Mesendoderm (in vitro differentiated cells): ENCODE measurements around the gene TCFL5.
A peak's percentile ranks its signal among the peaks of the same experiment; 100 is the strongest.

ENCODE experiments used
- DNase-seq: peaks from one replicate; pipeline ENCODE4 v3.0.0; 2013
- H2AK5ac ChIP-seq: 2 replicates; pipeline ENCODE4 v1.6.1; 2013; ENCODE audit warnings: low read length, inconsistent platforms
- H2BK120ac ChIP-seq: 2 replicates; pipeline ENCODE4 v1.6.1; 2013; ENCODE audit warnings: low read depth, mild to moderate bottlenecking, low read length, moderate library complexity, mixed read lengths
- H2BK15ac ChIP-seq: replicated peaks from 2 replicates; pipeline ENCODE4 v1.6.1; 2013; ENCODE audit warnings: low read depth, mild to moderate bottlenecking, moderate library complexity
- H2BK5ac ChIP-seq: 2 replicates; pipeline ENCODE4 v1.6.1; 2013; ENCODE audit warnings: low read length, inconsistent platforms
- H3K18ac ChIP-seq: 2 replicates; pipeline ENCODE4 v1.6.1; 2013; ENCODE audit warnings: mild to moderate bottlenecking, low read length, mixed read lengths
- H3K23ac ChIP-seq: one replicate; pipeline ENCODE4 v1.6.1; 2013; ENCODE audit warnings: low read length
- H3K27ac ChIP-seq: 2 replicates; pipeline ENCODE4 v1.5.1; 2013; ENCODE audit warnings: low read depth, mild to moderate bottlenecking, inconsistent platforms, low read length, moderate library complexity
- H3K27me3 ChIP-seq: 2 replicates; pipeline ENCODE4 v1.6.1; 2013; ENCODE audit warnings: low read length, control low read depth, mild to moderate bottlenecking, inconsistent platforms; ENCODE audit not compliant: insufficient read depth, poor library complexity
- H3K36me3 ChIP-seq: 2 replicates; pipeline ENCODE4 v1.6.1; 2013; ENCODE audit warnings: low read length, inconsistent platforms; ENCODE audit not compliant: control insufficient read depth, insufficient read depth
- H3K4ac ChIP-seq: one replicate; pipeline ENCODE4 v1.6.1; 2013; ENCODE audit warnings: low read depth, mild to moderate bottlenecking, low read length, moderate library complexity
- H3K4me1 ChIP-seq: 2 replicates; pipeline ENCODE4 v1.6.1; 2013; ENCODE audit warnings: low read depth, low read length, inconsistent platforms; ENCODE audit not compliant: control insufficient read depth
- H3K4me2 ChIP-seq: 2 replicates; pipeline ENCODE4 v1.6.1; 2013; ENCODE audit warnings: low read length
- H3K4me3 ChIP-seq: 2 replicates; pipeline ENCODE4 v1.5.1; 2013; ENCODE audit warnings: mild to moderate bottlenecking, low read length
- H3K56ac ChIP-seq: one replicate; pipeline ENCODE4 v1.6.1; 2013; ENCODE audit warnings: low read length
- H3K79me1 ChIP-seq: 2 replicates; pipeline ENCODE4 v1.6.1; 2013; ENCODE audit warnings: low read length, inconsistent platforms
- H3K79me2 ChIP-seq: 2 replicates; pipeline ENCODE4 v1.6.1; 2013; ENCODE audit warnings: mild to moderate bottlenecking, low read length; ENCODE audit not compliant: control insufficient read depth, insufficient read depth
- H3K9ac ChIP-seq: 2 replicates; pipeline ENCODE4 v1.6.1; 2013; ENCODE audit warnings: low read length, inconsistent platforms
- H4K5ac ChIP-seq: one replicate; pipeline ENCODE4 v1.6.1; 2013; ENCODE audit warnings: low read length
- H4K8ac ChIP-seq: one replicate; pipeline ENCODE4 v1.6.1; 2013; ENCODE audit warnings: low read depth, mild to moderate bottlenecking, control low read depth, low read length, moderate library complexity
- WGBS: extraction: QIAGEN DNeasy Blood & Tissue Kit; methylation state at CpG from one replicate; pipeline ENCODE4 v1.1.7; 2013; ENCODE audit warnings: low lambda C conversion rate, missing lambda C conversion rate; ENCODE audit not compliant: insufficient coverage; ENCODE audit errors: extremely low coverage; 5-methylcytosine and 5-hydroxymethylcytosine counted together

TCFL5 gene

DNA sequence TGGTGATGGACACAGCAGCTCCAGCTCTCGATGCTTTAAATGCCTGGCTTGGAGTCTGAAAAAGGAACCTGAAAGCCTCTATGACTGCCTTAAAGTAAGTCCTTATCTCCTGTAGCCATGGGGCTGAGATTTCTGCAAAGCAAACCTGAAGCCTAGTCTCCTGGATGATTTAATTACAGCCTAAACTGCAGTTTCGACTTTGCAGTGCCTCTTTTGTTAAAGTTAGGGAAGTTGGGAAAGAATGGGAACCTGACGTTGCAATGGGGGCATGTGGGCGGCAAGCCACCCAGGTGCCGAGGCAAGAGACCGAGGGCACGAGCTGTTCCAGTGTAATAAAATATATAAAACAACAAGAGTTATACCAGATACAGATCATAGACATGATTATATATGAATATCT, 11.7 kb upstream of the TCFL5 start:
- Histone ChIP-seq H2BK15ac (no peak overlapping the region), H3K79me1 (no peaks in the 10 kb centered on the region), H3K4me2 (no peak overlapping the region), H3K36me3 (no peaks in the 10 kb centered on the region), H3K56ac (no peak overlapping the region), H3K9ac (no peak overlapping the region), H3K27me3 (no peaks in the 10 kb centered on the region), H3K4me1 (no peaks in the 10 kb centered on the region), H2AK5ac (no peak overlapping the region), H3K27ac (no peak overlapping the region), H3K23ac (no peak overlapping the region), H3K4me3 (no peak overlapping the region), H4K8ac (no peak overlapping the region), H2BK120ac (no peak overlapping the region), H3K18ac (no peak overlapping the region), H2BK5ac (no peak overlapping the region), H3K4ac (no peak overlapping the region), H3K79me2 (no peaks in the 10 kb centered on the region), H4K5ac (no peak overlapping the region)
- no CpG with 5 or more reads among the region's 7 CpGs for WGBS
- no peak for DNase-seq

DNA sequence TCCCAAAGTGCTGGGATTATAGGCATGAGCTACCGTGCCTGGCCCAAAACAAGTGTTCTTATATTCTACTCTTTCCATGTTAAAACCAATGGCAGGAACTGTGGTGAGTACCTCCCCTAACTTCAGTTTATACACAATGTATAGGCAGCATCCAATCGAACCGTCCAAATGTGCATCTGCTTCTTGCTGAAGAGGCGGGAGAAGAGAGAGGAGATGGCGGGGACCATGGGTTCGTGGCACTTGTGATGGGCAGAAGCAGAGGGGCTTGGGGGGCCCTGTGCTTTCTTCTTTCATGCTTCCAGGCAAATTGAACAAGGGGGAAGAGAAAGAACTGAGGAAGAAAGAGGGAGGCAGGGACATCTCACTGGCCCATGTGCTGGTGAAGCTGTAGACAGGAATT, 11.2 kb upstream of the TCFL5 start:
- no peaks in the 10 kb centered on the region for H3K27me3 ChIP-seq
- no peaks in the 10 kb centered on the region for H3K79me2 ChIP-seq
- no peak overlapping the region for H3K4ac ChIP-seq
- H3K18ac ChIP-seq: no peak overlapping the region
- no peak overlapping the region for H2AK5ac ChIP-seq
- H3K56ac ChIP-seq: no peak overlapping the region
- H2BK120ac ChIP-seq: no peak overlapping the region
- no peak overlapping the region for H3K4me2 ChIP-seq
- no peaks in the 10 kb centered on the region for H3K36me3 ChIP-seq
- WGBS: no CpG with 5 or more reads among the region's 6 CpGs
- no peaks in the 10 kb centered on the region for H3K4me1 ChIP-seq
- H4K5ac ChIP-seq: no peak overlapping the region
- no peak overlapping the region for H4K8ac ChIP-seq
- H2BK5ac ChIP-seq: no peak overlapping the region
- no peak overlapping the region for H2BK15ac ChIP-seq
- no peak overlapping the region for H3K23ac ChIP-seq
- H3K9ac ChIP-seq: no peak overlapping the region
- no peak overlapping the region for H3K4me3 ChIP-seq
- DNase-seq: no peak
- no peaks in the 10 kb centered on the region for H3K79me1 ChIP-seq
- no peak overlapping the region for H3K27ac ChIP-seq

DNA sequence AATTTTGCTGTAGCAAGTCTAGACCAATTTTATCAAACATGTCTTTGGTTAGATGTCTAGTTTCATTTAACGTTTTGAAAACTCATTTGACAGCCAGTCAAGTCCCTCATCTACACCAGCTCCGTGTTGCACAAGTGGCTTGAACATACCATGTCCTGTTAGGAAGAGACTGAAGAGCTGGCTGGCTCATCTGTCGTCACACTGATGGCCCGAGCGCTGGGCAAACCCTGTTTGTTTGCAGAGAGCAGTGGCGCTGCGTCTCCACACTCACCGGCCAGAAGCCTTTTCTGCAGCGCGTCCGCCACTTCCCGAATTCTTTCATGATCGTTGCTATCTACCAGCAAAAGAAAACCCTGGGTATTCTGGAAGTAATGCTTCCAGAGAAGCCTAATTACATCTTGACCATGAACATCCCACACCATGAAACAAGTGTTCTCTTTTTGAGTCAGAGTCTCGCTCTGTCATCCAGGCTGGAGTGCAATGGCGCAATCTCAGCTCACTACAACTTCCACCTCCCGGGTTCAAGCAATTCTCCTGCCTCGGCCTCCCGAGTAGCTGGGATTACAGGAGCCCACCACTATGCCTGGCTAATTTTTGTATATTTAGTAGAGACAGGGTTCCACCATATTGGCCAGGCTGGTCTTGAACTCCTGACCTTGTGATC, 10.7 kb upstream of the TCFL5 start:
- no peaks in the 10 kb centered on the region for H3K79me2 ChIP-seq
- no peak overlapping the region for H4K8ac ChIP-seq
- H3K4me3 ChIP-seq: no peak overlapping the region
- no CpG with 5 or more reads among the region's 18 CpGs for WGBS
- H3K4ac ChIP-seq: no peak overlapping the region
- no peak overlapping the region for H3K56ac ChIP-seq
- no peak for DNase-seq
- H3K23ac ChIP-seq: no peak overlapping the region
- no peak overlapping the region for H2BK5ac ChIP-seq
- H3K18ac ChIP-seq: no peak overlapping the region
- H3K4me2 ChIP-seq: no peak overlapping the region
- no peak overlapping the region for H3K27ac ChIP-seq
- H3K4me1 ChIP-seq: no peaks in the 10 kb centered on the region
- H3K79me1 ChIP-seq: no peaks in the 10 kb centered on the region
- H3K9ac ChIP-seq: no peak overlapping the region
- no peak overlapping the region for H2AK5ac ChIP-seq
- H3K27me3 ChIP-seq: no peaks in the 10 kb centered on the region
- no peak overlapping the region for H2BK120ac ChIP-seq
- H3K36me3 ChIP-seq: no peaks in the 10 kb centered on the region
- no peak overlapping the region for H4K5ac ChIP-seq
- no peak overlapping the region for H2BK15ac ChIP-seq

DNA sequence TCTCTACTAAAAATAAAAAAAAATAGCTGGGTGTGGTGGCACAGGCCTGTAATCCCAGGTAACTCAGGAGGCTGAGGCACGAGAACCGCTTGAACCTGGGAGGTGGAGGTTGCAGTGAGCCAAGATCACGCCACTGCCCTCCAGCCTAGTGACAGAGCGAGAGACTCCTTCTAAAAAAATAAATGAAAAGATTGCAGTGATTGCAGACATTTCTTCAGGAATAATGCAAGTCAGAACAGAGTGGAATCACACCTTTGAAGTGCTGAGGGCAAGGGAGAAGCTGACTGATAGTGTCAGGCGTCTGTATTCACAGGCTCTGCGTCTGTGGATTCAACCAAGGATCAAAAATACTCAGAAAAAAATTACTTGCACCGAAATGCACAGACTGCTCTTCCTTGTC, 2.6 kb upstream of the TCFL5 start:
- Histone ChIP-seq H3K4me1 (peaks cover 4% of the 10 kb centered on the region), H2BK15ac (no peak overlapping the region), H3K9ac (no peak overlapping the region), H3K23ac (no peak overlapping the region), H3K36me3 (no peaks in the 10 kb centered on the region), H2BK5ac (no peak overlapping the region), H3K4me3 (no peak overlapping the region), H4K5ac (no peak overlapping the region), H3K18ac (no peak overlapping the region), H3K4me2 (no peak overlapping the region), H2BK120ac (no peak overlapping the region), H4K8ac (no peak overlapping the region), H3K27ac (no peak overlapping the region), H3K56ac (no peak overlapping the region), H3K79me2 (no peaks in the 10 kb centered on the region), H3K79me1 (no peaks in the 10 kb centered on the region), H3K4ac (no peak overlapping the region), H2AK5ac (no peak overlapping the region), H3K27me3 (no peaks in the 10 kb centered on the region)
- no CpG with 5 or more reads among the region's 7 CpGs for WGBS
- no peak for DNase-seq

DNA sequence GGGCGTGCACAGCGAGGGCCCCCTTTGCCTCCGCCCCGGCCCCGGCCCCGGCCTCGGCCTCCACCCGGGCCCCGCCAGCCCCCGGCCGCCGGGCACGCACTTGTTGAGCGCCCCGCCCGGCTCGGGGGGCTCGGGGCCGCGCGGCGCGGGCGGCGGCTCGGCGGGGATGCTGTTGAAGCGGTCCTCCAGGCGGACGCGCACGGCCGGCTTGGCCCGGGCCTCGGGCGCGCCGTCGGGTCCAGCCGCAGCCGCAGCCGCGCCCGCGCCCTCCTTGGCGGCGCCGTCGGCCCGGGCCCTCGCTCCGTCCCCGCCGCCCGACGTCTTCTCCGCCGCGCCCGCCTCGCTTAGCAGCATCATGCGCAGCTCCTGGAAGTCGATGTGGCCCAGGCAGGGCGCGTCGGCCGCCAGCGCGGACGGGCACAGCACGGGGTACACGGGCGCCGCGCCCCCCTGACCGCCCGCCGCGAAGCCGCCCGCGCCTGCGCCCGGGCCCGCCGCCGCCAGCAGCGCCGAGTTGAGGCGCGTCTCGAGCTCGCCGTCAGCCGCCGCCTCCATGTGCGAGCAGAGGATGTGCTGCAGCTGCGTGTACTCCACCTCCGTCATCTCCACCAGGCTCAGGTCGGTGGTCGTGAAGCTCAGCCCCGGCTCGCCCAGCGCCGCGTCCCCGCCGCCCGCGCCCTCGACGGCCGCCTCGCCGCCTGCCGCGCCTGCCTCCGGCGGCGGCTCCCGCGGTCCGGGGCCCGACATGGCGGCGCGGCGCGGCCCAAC, 514 bp downstream of the TCFL5 start:
- Histone ChIP-seq H3K18ac (peak overlapping the region; percentile 88), H3K56ac (peak overlapping the region; percentile 98), H2BK120ac (no peak overlapping the region), H4K8ac (no peak overlapping the region), H2BK15ac (no peak overlapping the region), H3K4ac (peak overlapping the region; percentile 90), H3K36me3 (peaks cover 3% of the 10 kb centered on the region), H3K23ac (peak overlapping the region; percentile 24), H3K9ac (peak overlapping the region; percentile 79), H2AK5ac (no peak overlapping the region), H3K27ac (no peak overlapping the region), H3K4me1 (peaks cover 4% of the 10 kb centered on the region), H3K4me3 (peak overlapping the region; percentile 64), H3K27me3 (no peaks in the 10 kb centered on the region), H4K5ac (no peak overlapping the region), H3K4me2 (peak overlapping the region; percentile 85), H2BK5ac (no peak overlapping the region), H3K79me1 (no peaks in the 10 kb centered on the region), H3K79me2 (no peaks in the 10 kb centered on the region)
- no peak for DNase-seq
- WGBS: no CpG with 5 or more reads among the region's 129 CpGs
